ENCODE results near the gene DPEP3.

DNA sequence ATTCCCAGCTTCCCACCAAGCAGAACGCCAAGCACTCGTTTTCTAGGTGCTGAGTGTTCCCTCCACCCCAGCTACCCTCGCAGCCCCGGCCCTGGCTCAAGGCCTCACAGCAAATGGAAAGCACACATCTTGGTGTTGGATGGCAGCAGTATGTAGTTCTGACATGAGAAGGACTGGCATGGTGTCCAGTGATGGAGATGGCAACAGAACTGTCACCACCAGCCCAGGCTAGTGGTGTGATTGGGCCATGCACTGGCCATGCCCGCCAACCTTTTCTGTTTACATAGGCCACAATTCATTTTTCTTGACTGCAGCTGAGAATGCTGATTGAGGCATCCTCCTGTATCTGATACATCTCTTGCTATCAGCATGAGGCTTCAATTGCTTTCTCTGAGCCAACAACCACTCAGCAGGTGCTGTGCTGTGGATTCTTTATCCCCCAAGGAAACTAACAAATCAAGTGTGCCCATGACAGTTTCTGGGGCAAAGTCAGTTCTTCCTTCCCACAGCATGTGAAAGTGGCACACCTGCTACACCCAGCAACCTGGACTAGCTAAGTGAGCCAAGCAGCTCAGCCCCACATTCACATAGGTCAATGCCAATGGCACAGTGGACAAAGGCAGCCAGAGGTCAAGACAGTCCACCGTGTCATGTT, 15.7 kb downstream of the DPEP3 start:
- TF ChIP-seq CSDC2 (CRISPR knock-in tag; IDR thresholded peaks at IDR 0.05) (no peak), ZNF565 (CRISPR knock-in tag; conservative IDR thresholded peaks at IDR 0.05; ENCODE audit: low read depth) (no peak), RARB (CRISPR knock-in tag; IDR thresholded peaks at IDR 0.05) (no peak)
